HL-60 (cell line): Measurements from ENCODE around the gene ATP8A2.

Source experiments
- DNase-seq, 2 experiments: peaks; one replicate each; pipeline ENCODE4 v3.0.0-alpha.2; 2010 to 2020; ENCODE audit warnings: low read depth in 1 of 2, low spot score in 1 of 2
- H3K27ac ChIP-seq: fragments of 250-450 bp; sonication (Bioruptor Pico); replicated peaks from 2 replicates; pipeline ENCODE4 v1.5.1; 2020; ENCODE audit warnings: mild to moderate bottlenecking, moderate library complexity
- H3K27me3 ChIP-seq: fragments of 250-450 bp; sonication (Bioruptor Pico); 2 replicates; pipeline ENCODE4 v1.5.1; 2021; ENCODE audit warnings: mild to moderate bottlenecking, moderate library complexity; ENCODE audit not compliant: insufficient read depth, poor library complexity, severe bottlenecking
- H3K4me3 ChIP-seq: replicated peaks from 2 replicates; pipeline ENCODE4 v1.5.1; 2011; ENCODE audit warnings: mild to moderate bottlenecking, control low read depth, low read length; ENCODE audit not compliant: insufficient read depth
- CTCF ChIP-seq: IDR thresholded peaks from one replicate; pipeline ENCODE4 v1.5.1; 2011; ENCODE audit warnings: low read length, control low read depth, inconsistent platforms; ENCODE audit not compliant: insufficient read depth
- GABPA ChIP-seq: IDR thresholded peaks from 2 replicates; pipeline ENCODE4 v1.6.1; 2012; ENCODE audit warnings: low read depth
- POLR2AphosphoS5 ChIP-seq: IDR thresholded peaks from 2 replicates; pipeline ENCODE4 v1.6.1; 2012; ENCODE audit warnings: low read depth
- SPI1 ChIP-seq: IDR thresholded peaks from 2 replicates; pipeline ENCODE4 v1.6.1; 2012; ENCODE audit warnings: low read depth, mild to moderate bottlenecking, borderline replicate concordance
- TF ChIP-seq, protein P1 (sequence below): IDR thresholded peaks from 2 replicates; pipeline ENCODE4 v1.6.1; 2012; ENCODE audit warnings: low read depth; ENCODE audit not compliant: insufficient replicate concordance

Gene ATP8A2

GRCh38 chr13:25731536-25731935 lies 359.8 kb downstream of the ATP8A2 start:
- DNase-seq = no peak
- H3K27me3 ChIP-seq = peaks cover 2% of the 10 kb centered on the region
- no peak overlapping the region for H3K4me3 ChIP-seq
- H3K27ac ChIP-seq = no peak overlapping the region
- TF ChIP-seq SPI1 (no peak), GABPA (no peak), CTCF (no peak)
- TF ChIP-seq, protein P1, sequence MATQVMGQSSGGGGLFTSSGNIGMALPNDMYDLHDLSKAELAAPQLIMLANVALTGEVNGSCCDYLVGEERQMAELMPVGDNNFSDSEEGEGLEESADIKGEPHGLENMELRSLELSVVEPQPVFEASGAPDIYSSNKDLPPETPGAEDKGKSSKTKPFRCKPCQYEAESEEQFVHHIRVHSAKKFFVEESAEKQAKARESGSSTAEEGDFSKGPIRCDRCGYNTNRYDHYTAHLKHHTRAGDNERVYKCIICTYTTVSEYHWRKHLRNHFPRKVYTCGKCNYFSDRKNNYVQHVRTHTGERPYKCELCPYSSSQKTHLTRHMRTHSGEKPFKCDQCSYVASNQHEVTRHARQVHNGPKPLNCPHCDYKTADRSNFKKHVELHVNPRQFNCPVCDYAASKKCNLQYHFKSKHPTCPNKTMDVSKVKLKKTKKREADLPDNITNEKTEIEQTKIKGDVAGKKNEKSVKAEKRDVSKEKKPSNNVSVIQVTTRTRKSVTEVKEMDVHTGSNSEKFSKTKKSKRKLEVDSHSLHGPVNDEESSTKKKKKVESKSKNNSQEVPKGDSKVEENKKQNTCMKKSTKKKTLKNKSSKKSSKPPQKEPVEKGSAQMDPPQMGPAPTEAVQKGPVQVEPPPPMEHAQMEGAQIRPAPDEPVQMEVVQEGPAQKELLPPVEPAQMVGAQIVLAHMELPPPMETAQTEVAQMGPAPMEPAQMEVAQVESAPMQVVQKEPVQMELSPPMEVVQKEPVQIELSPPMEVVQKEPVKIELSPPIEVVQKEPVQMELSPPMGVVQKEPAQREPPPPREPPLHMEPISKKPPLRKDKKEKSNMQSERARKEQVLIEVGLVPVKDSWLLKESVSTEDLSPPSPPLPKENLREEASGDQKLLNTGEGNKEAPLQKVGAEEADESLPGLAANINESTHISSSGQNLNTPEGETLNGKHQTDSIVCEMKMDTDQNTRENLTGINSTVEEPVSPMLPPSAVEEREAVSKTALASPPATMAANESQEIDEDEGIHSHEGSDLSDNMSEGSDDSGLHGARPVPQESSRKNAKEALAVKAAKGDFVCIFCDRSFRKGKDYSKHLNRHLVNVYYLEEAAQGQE = no peak

DNA sequence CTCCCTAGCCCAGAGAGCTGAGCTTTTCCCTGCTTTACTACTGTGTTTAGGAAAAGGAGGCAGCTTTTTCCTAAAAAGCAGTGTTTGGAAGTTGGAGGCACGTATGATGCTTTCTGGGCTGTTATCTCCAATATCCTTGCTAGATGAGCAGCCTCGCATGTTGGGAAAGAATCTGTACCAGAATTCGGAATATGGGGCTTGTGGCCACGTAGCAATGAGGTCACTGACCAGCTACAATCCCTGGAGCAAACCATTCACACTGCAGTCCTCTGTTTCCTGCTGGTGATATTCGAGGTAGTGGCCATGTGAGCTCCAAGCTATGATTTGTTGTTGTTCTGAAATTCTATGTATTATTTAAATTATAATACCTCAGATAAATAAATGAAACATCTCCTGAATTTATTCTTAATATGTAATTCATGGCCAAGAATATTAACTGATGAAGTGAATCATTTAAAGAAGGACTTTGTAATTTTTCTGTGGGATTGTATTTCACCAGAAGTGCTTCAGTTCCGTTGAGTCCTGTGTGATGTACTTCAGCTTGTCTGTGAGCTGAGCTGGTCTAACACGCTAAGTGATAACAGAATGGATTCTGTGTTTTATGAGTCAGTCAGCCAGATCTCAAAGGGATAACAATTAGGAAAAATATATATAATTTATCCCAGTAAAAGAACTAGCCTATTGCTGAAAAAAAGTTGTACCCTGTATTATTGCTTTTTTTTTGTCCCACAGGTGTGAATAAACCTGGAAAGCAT lies 360.5 kb downstream of the ATP8A2 start:
- no peak for DNase-seq
- peaks cover 2% of the 10 kb centered on the region for H3K27me3 ChIP-seq
- no peak overlapping the region for H3K4me3 ChIP-seq
- H3K27ac ChIP-seq = no peak overlapping the region
- TF ChIP-seq, protein P1 = no peak
- TF ChIP-seq GABPA (no peak), CTCF (no peak), POLR2AphosphoS5 (no peak), SPI1 (no peak)

GRCh38 chr13:25733001-25733491 lies 361.3 kb downstream of the ATP8A2 start:
- TF ChIP-seq, protein P1 = no peak
- TF ChIP-seq GABPA (no peak), POLR2AphosphoS5 (no peak), SPI1 (no peak), CTCF (no peak)
- no peak overlapping the region for H3K4me3 ChIP-seq
- H3K27me3 ChIP-seq = peaks cover 2% of the 10 kb centered on the region
- no peak overlapping the region for H3K27ac ChIP-seq
- DNase-seq = no peak
